Midbrain (tissue), 1 donor: Measurements from ENCODE around the gene NCLN.
"Not testable (repeated sequence)": the region's sequence is repeated elsewhere in the genome, so short reads cannot be mapped to it uniquely, and the experiment has no call there.

Experiments
- DNase-seq: peaks from one replicate; lab custom pipeline; 2025; lab: John Stamatoyannopoulos, UW

NCLN gene, protein sequence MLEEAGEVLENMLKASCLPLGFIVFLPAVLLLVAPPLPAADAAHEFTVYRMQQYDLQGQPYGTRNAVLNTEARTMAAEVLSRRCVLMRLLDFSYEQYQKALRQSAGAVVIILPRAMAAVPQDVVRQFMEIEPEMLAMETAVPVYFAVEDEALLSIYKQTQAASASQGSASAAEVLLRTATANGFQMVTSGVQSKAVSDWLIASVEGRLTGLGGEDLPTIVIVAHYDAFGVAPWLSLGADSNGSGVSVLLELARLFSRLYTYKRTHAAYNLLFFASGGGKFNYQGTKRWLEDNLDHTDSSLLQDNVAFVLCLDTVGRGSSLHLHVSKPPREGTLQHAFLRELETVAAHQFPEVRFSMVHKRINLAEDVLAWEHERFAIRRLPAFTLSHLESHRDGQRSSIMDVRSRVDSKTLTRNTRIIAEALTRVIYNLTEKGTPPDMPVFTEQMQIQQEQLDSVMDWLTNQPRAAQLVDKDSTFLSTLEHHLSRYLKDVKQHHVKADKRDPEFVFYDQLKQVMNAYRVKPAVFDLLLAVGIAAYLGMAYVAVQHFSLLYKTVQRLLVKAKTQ

GRCh38 chr19:3185461-3186159, at the start of gene NCLN:
NCLN (plus strand) TSS chr19:3185930; CDS start chr19:3186031, 101 bp downstream.
- peak; percentile 99 for DNase-seq

DNA sequence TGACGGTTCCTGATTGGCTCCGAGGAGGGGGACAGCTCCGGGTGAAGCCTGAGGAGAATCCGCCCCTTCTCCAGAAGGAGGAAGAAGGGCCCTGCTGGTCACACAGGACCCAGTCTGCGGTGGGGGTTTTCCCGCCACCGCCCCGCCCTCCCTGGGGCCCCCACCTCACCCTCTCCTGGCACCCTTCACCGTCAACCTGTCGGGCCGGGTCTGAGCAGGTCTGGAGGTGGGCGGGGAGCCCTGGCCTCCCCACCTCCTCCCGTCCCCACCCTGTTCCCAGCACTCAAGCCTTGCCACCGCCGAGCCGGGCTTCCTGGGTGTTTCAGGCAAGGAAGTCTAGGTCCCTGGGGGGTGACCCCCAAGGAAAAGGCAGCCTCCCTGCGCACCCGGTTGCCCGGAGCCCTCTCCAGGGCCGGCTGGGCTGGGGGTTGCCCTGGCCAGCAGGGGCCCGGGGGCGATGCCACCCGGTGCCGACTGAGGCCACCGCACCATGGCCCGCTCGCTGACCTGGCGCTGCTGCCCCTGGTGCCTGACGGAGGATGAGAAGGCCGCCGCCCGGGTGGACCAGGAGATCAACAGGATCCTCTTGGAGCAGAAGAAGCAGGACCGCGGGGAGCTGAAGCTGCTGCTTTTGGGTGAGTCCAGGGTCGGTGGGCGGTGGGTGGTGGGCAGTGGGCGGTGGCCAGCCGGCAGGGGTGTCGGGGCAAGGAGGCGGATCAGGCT, 49.6 kb upstream of the NCLN start, which contains the start of gene GNA15:
GNA15 (plus strand) TSS at position 73 of the 723 bp plus-strand sequence; CDS start at position 491, 418 bp downstream.
- no peak for DNase-seq

DNA sequence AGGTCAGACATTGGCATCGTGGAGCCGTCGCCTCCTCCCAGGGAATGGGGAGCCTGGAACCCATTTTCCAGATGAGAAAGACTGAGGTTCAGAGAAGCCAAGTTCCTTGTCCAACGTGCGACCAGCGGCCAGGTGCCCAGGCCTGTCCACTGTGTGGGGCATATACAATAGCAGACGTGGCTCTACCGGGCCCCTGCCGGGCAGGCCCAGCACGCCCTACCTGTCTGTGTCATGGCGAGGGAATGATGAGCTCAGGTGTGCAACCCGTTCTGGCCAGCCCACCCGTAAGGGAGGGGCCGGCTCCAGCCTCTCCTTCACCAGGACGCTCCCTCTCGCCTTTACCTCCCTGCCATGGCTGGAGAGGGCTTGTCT, 49.1 kb upstream of the NCLN start:
- DNase-seq, result no peak

- DNase-seq, result no peak
These were observed 48.6 kb upstream of the NCLN start for GRCh38 chr19:3137119-3137518.

GRCh38 chr19:3138268-3138667, 47.5 kb upstream of the NCLN start:
- DNase-seq, result no peak

- DNase-seq, result no peak
These were observed 45.1 kb upstream of the NCLN start for GRCh38 chr19:3140667-3141038.

- DNase-seq, result no peak
These were observed 43.4 kb upstream of the NCLN start for GRCh38 chr19:3142292-3142670.

DNA sequence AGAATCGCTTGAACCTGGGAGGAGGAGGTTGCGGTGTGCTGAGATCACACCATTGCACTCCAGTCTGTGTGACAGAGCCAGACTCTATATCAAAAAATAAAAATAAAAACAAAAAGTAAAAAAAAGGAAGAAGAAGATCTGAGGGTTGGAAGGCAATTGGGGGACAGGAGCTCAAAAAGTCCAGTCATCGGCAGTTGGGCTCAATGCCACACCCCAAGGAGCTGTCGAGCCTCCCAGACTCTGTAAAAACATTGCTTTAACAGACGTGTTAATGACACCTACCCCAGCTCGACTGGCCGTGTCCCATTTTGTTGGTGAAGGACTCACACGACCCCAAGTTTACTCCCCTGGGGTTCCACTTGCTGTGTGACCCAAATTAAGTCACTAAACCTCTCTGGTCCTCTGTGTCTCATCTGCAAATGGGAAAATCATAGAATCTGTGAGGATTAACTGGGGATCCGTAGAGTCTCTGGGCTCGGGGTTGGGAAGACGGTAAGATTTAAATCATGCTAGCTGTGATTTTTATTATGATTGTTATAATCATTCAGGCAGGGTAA, 42.9 kb upstream of the NCLN start:
- DNase-seq, result no peak

GRCh38 chr19:3145909-3146676, 39.6 kb upstream of the NCLN start:
- peak; percentile 28 for DNase-seq

DNA sequence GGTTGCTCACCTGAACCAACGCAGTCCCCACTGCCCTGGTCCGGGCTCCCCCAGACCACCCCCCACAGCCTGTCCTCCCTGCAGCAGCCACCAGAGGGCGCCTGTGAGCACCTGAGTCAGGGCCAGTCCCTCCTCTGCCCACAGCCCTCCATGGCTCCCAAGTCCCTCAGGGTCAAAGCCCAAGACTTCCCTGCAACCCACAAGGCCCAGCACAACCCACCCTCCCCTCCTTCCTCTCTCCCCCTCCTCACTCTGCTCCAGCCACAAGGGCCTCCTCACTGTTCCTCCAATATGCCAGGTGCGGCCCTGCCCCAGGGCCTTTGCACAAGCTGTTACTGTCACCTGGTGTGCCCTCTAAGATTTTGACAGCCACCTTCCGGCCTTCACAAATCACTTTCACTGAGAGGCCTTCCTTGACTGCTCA, 39.0 kb upstream of the NCLN start:
- DNase-seq, result no peak

- no peak for DNase-seq
These were observed 37.2 kb upstream of the NCLN start for GRCh38 chr19:3148503-3148902.

- DNase-seq, result no peak
These were observed 36.6 kb upstream of the NCLN start for GRCh38 chr19:3149089-3149488.

DNA sequence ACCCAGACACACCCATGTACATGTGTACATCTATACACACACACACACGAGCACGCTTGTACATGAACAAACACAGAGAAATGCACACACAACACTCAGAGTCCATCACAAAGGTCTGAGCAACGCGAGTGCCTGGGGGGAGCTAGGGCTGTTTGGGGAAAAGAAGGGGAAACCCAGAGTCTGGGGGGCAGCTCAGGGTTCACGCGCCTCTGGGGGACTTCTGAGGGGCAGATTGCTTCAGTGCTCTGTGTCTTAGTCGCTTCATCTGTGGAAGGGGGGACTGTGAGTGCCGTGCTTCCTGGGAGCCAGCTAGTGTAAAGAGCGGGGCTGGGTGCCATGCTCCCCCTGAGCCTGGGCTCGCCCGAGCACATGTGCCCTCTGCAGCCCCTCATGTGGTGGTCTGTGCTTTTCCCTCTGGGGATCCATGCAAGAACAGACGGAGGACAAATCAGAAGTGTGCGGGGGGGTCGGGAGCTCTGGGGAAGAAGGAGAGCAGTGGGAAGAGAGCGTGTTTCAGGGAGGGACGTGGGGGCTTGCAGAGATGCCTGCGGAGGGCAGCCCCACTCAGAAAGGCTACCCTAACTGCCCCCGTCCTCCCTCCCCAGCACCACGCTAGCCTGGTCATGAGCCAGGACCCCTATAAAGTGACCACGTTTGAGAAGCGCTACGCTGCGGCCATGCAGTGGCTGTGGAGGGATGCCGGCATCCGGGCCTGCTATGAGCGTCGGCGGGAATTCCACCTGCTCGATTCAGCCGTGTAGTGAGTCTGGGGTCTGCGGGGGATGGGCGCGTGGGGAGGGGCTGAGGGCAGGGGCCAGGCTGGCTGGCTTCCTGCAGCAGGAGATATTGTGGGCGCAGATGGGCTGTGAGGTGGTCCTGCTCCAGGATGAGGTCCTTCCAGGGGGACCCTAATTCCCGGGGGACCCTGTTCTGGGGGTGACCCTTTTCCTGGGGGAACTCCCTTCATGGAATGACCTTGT, 35.9 kb upstream of the NCLN start:
- no peak for DNase-seq

GRCh38 chr19:3150739-3151329, 34.9 kb upstream of the NCLN start:
- no peak for DNase-seq

GRCh38 chr19:3151563-3152418, 33.9 kb upstream of the NCLN start:
- DNase-seq, result no peak

DNA sequence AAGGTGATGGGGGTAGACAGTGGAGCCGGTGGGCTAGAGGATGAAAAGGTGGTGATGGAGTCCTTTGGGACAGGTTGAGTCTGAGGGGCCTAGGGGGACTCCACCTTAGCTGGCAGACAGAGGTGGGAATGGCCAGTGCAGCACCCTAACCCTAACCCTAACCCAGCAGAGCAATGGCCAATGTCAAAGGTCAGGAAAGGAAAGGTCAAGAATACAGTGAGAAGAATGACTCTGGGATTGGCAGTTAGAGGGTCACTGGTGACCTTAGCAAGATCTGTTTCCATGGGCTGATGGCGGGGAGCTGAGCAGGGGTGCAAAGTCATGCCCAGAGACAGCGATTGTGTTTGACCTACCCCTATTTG, 33.3 kb upstream of the NCLN start:
- no peak for DNase-seq

- no peak for DNase-seq
These were observed 32.2 kb upstream of the NCLN start for GRCh38 chr19:3153286-3154230.

GRCh38 chr19:3154447-3154846, 31.3 kb upstream of the NCLN start:
- not testable (repeated sequence) for DNase-seq
